ENCODE results near the gene SP3.

DNA sequence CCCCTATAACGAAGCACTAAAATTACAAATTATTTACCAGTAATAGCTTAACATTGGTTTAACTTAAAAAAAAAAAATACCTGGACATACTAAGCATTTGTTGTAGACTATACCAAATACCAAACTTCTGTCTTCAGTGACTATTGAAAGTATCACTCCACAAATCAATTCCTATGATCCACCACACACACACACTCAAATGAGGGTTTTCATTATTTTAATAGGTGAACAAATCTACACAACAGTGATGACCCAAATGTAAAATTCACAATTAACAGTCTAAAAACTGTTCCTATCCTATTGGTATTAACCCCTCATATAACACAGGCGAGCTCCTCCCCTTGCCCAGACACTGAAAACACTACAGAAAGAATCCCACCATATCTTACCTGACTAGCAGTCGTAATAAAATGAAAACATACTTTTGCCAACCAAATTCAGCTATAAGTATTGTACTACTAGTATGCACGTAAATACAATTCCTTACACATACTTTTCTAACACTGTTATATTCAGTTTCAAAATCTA is 2.5 kb downstream of the SP3 start:
- TF ChIP-seq, protein P1, sequence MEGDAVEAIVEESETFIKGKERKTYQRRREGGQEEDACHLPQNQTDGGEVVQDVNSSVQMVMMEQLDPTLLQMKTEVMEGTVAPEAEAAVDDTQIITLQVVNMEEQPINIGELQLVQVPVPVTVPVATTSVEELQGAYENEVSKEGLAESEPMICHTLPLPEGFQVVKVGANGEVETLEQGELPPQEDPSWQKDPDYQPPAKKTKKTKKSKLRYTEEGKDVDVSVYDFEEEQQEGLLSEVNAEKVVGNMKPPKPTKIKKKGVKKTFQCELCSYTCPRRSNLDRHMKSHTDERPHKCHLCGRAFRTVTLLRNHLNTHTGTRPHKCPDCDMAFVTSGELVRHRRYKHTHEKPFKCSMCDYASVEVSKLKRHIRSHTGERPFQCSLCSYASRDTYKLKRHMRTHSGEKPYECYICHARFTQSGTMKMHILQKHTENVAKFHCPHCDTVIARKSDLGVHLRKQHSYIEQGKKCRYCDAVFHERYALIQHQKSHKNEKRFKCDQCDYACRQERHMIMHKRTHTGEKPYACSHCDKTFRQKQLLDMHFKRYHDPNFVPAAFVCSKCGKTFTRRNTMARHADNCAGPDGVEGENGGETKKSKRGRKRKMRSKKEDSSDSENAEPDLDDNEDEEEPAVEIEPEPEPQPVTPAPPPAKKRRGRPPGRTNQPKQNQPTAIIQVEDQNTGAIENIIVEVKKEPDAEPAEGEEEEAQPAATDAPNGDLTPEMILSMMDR (IDR thresholded peaks at IDR 0.05): no peak
- TF ChIP-seq EZH2phosphoT487 (IDR thresholded peaks at IDR 0.05): no peak
